GM04503 (cell line): ENCODE data around the gene CDC42SE1.

Experiments used
- DNase-seq: peaks from one replicate; pipeline ENCODE4 v3.0.0-alpha.2; 2012; ENCODE audit warnings: low read depth

Gene CDC42SE1

DNA sequence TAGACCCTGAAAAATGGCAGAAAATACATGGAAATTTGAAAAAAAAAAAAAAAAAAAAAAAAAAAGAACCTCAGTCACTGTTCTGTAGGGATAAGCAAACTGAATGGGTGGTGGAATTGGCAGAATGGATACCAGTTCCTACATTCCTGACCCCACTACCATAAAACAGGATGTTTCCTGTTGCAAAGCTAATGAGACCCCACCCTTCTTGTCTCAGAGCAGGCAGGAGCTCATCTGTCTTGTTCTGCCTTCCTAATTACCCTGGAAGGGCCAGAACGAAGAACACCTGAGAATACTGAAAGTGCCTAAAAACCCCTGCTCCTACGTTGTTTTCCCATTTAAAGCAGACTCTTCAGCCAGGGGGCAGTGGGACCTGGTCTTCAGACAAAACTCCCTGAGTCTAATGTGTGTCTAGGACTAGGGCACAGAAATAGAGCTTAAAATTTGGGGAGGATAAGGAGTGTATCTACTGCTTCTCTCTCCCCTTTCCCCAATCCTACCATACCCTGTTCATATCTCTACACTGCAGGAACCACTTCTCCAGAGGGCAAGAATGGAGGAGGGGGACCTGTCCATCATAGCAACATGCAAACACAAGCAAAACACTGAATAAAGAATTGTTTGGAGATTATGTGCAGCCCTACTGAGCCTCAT is 7.9 kb downstream of the CDC42SE1 start:
- no peak for DNase-seq

DNA sequence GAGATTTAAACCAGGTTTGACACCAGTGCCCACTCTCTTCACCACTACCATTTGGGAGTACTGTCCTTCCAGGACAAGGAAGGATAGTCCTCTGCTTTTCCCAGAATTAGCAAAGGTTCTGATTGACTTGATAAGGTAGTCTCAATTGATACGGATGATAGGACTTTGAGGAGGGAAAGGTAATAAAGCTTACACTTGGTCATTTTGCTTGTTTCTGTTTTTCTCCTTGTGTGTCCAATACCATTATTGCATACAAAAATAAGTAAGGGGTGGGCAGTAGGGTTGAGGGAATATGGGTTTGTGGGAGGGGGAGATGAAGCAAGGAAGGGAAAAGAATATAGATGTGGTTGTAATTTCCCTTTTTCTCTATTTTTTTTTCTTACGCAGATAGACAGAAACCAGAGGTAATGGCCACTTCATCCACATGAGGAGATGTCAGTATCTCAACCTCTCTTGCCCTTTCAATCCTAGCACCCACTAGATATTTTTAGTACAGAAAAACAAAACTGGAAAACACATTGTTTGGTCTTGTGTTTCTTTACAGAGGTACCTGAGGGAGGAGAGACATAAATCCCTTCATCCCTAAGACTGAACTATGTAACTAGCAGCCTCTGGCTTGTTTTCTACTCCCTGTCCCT is 9.3 kb downstream of the CDC42SE1 start:
- no peak for DNase-seq

DNA sequence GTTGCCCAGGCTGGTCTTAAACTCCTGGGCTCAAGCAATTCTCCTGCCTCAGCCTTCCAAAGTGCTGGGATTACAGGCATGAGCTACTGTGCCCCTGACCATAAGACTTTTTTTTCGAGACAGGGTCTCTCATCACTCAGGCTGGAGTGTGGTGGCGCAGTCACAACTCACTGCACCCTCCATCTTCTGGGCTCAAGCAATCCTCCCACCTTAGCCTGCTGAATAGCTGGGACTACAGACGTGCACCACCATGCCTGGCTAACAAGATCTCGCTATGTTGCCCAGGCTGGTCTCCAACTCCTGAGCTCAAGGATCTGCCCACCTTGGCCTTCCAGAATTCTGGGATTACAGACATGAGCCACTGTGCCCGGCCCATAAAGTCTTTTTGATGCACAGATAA is 10.0 kb downstream of the CDC42SE1 start:
- no peak for DNase-seq

DNA sequence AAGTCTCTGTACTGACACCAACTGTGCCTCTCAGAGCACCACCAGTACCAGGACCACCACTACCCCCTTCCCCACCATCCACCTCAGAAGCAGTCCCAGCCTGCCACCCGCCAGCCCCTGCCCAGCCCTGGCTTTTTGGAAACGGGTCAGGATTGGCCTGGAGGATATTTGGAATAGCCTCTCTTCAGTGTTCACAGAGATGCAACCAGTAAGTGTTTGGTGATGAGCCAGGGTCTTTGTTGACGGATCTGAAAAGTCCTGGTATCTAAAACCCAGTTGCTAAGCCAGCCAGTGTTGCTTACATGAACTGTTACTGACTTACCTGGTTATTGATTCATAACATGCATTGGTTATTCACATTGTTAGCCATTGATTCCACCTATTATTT is 10.8 kb downstream of the CDC42SE1 start:
- no peak for DNase-seq

DNA sequence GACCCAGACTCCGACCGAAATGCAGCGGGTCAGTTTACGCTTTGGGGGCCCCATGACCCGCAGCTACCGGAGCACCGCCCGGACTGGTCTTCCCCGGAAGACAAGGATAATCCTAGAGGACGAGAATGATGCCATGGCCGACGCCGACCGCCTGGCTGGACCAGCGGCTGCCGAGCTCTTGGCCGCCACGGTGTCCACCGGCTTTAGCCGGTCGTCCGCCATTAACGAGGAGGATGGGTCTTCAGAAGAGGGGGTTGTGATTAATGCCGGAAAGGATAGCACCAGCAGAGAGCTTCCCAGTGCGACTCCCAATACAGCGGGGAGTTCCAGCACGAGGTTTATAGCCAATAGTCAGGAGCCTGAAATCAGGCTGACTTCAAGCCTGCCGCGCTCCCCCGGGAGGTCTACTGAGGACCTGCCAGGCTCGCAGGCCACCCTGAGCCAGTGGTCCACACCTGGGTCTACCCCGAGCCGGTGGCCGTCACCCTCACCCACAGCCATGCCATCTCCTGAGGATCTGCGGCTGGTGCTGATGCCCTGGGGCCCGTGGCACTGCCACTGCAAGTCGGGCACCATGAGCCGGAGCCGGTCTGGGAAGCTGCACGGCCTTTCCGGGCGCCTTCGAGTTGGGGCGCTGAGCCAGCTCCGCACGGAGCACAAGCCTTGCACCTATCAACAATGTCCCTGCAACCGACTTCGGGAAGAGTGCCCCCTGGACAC is 11.3 kb downstream of the CDC42SE1 start:
- peak; percentile 21 for DNase-seq

- DNase-seq: no peak
Measured at GRCh38 chr1:151047591-151047924, 11.9 kb downstream of the CDC42SE1 start, which contains the start of gene C1orf56. C1orf56 (plus strand) TSS chr1:151047751; CDS start chr1:151047848, 97 bp downstream.

GRCh38 chr1:151043163-151043562 is 16.3 kb downstream of the CDC42SE1 start:
- no peak for DNase-seq

DNA sequence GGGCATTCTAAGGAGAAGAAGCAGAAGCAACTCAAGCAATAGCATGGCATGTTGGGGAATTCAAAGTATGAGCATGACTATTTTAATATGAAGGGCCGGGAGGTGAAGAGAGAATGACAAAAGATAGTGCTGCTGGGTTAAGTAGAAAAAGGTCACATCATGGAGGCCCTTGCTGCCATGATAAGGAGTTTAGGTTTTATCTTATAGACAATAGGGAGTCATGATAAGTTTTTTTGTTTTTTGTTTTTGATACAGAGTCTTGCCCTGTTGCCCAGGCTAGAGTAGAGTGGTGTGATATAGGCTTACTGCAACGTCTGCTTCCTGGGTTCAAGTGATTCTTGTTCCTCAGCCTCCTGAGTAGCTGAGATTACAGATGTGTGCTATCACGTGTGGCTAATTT is 19.9 kb downstream of the CDC42SE1 start:
- no peak for DNase-seq

GRCh38 chr1:151037032-151037431 is 22.4 kb downstream of the CDC42SE1 start:
- no peak for DNase-seq

DNA sequence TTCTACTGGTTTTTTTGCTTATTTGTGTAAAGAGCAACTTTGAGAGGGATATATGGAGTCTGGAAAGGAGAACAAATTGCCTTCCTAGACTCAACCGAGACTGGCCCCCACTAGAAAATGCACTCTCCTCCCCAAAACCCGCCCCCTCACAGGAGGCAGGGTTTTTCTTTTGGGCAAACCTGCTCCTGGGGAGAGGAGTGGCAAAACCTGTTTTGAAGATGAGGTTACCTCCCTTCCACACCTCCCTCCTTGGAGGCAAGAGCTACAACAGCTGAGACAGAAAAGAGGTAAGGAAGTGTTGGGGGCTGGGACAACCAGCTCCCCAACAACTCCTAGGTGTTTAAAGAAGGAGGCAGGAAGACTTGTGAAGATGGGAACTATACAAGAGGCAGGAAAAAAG is 23.1 kb downstream of the CDC42SE1 start, which contains the start of gene BNIPL:
Gene BNIPL (plus strand): TSS at position 231 of the 400 bp plus-strand sequence. CDS start 140 bp downstream, at position 371.
- DNase-seq: no peak

DNA sequence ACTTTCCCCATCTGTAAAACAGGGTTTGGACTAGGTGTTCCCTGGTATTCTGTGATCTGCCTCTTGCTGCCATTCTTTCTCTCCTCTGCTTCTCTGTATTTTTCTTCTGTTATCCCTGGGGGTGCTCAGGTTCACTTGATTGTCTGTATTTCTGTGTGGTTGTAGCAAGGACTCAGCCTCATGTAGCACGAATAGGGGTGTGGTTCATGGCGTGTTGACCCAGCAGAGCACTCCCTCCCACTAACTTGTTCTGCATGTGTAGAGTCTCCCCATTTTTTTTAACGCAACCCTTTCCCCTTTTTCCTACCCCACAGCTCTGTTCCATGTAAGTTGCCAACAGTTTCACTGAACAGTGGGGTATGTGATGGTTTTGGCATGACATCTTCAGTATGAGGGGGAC is 24.3 kb downstream of the CDC42SE1 start:
- no peak for DNase-seq

DNA sequence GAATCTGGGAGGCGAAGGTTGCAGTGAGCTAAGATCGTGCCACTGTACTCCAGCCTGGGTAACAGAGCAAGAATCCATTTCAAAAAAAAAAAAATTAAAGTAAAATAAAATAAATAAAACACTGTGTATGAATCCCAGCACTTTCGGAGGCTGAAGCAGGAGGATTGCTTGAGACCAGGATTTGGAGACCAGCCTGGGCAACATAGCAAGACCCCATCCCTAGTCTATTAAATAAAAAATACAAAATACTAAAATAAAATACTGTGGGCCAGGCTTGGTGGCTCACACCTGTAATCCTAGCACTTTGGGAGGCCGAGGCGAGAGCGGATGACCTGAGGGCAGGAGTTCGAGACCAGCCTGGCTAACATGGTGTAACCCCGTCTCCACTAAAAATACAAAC is 27.3 kb downstream of the CDC42SE1 start:
- DNase-seq: no peak

DNA sequence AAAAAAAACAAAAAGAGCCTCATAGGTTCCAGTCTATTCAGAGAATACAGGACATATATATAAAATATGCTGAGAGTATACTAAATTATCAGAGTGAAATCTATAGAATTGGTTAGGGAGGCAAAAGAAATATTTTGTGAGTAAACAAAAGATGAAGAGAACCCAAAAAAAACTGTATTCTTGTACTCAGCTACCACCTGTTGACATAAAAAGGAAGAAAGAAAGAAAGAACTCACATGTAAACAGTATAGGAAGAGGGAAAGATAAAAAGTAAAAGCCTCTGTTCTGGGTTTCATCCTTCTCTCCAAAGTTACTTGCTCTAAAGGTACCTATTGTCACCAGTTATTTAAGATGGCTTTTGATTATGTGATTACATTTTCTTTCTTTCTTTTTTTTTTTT is 33.0 kb downstream of the CDC42SE1 start:
- no peak for DNase-seq

GRCh38 chr1:151024540-151025146 is 34.8 kb downstream of the CDC42SE1 start:
- no peak for DNase-seq

DNA sequence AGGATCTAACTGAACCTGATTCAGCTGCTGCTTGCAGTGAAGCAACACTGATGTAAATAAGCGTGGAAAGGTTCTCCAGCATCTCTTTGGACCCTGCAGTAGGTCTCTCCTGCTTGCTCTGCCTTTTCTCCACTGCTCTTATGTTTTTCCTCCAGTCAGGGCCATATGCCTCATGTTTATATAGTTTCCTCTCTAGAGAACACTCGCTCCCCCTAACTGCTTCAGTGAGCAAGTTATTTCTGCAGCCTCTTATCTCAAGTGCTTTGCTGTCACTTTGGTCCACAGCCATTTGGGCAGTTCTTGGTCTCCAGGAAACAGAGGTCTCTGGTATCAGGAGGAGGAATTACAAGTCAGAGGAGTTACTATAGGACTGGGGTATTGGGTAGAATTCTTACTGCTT is 45.9 kb downstream of the CDC42SE1 start:
- no peak for DNase-seq

DNA sequence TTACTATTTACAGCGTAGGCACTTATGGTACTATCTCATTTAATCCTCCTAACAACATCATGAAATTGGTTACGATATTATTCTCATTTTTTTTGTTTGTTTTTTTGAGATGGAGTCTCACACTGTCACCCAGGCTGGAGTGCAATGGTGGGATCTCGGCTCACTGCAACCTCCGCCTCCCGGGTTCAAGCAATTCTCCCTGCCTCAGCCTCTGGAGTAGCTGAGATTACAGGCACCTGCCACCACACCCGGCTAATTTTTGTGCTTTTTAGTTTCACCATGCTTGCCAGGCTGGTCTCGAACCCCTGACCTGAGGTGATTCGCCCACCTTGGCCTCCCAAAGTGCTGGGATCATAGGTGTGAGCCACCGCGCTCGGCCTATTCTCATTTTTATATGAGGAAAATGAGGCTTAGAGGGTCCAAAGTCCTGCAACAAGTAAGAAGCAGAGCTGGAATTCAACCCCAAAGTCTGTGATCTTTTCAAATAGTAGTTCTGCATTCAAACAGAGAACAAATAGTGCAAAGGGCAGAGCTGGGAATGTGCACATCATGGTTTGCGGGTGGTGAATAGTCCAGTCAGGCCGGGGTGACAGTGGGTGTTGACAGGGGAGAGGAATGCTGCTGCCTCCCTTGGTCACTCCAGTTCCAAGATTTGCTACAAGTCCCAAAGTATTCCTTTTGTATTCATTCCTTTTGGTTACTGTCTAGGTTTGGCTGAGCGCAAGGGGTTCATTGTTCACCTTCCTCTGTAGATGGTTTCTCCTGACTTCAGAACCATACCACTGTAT is 46.5 kb downstream of the CDC42SE1 start:
- DNase-seq: no peak

DNA sequence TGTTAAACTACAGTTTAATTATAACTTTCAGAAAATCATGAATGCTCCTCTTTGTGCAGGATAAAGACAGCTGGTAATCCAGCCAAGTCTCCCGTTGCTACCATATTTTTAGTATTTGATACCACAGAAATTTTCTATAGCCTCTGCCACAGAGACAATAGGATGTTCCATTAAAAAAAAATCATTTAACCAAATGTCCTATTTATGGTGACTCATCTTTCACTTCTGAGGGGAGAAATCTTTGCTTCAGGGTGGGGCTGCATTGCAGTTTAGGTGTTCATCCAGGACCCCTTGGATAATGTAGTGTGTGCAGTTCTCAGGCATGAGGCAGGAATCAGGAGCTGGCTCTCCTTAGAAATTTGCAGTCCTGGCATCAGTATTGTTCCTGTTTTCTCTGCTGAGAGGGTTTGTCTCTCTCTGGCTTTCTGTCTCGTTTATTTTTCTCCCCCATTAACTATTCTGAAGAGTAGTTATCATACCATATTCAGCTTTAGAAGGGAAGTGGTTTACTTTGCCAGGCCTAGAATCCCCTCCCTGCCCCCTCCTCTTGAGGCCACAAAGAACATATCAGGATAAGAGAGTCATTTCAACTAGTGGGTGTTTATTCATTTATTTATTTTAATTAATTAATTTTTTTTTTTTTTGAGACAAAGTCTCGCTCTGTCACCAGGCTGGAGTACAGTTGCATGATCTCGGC is 48.1 kb downstream of the CDC42SE1 start:
- DNase-seq: no peak

GRCh38 chr1:151010346-151010726 is 49.1 kb downstream of the CDC42SE1 start:
- DNase-seq: no peak

- DNase-seq: no peak
Measured at GRCh38 chr1:151009674-151010345, 49.6 kb downstream of the CDC42SE1 start.

- DNase-seq: peak; percentile 33
Measured at GRCh38 chr1:151009206-151009587, 50.2 kb downstream of the CDC42SE1 start.
